ENCODE measurements around the gene IL1RAPL1. TPM values are rescaled to one million over a fixed set of nuclear protein-coding genes. Genes with fewer than 3 reads are reported as not detected.

IL1RAPL1 gene
- total and polyA plus RNA-seq, 2 donors (not counting 3 experiments of a cell fraction or from before 2014, with no cell fraction given) = 0.79 to 1.3 TPM

DNA sequence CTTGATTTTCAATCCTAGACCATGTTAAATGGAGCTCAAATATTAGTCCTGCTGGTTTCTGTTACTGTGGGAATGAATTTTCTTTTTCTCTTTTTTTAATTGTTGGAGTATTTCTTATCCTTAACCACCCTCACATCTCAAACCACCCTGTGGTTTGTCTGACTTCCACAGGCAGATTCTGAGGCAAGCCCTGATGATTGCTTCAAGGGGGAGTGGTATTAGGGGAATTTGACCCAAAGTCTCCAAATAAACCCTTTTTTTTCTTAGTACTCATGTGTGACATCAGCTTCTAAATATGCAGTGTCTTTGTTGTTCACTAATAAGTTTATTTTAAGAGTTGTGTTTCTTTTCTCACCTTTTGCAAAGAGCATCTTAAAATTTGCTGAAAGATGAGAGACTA lies 810.3 kb downstream of the IL1RAPL1 start:
- no peak for DNase-seq (ENCODE audit: low read depth, low spot score)
- Histone ChIP-seq H4K20me1 (replicated peaks; ENCODE audit: control insufficient read depth, extremely low read depth, insufficient read depth, low read length) (no peaks in the 10 kb centered on the region), H3K4me2 (ENCODE audit: insufficient read depth, low read length) (no peak overlapping the region), H2AFZ (ENCODE audit: low read depth, low read length) (no peak overlapping the region), H3K4me1 (ENCODE audit: control insufficient read depth, extremely low read depth, insufficient read depth, low read length) (no peaks in the 10 kb centered on the region), H3K9me3 (replicated peaks; ENCODE audit: control insufficient read depth, insufficient read depth, low read length) (no peaks in the 10 kb centered on the region), H3K4me3 (replicated peaks in 1 of 3; ENCODE audit: insufficient read depth in 1 of 3, low read depth in 1 of 3, low read length in 3 of 3) (no peak overlapping the region), H3K79me2 (ENCODE audit: control insufficient read depth, insufficient read depth, low read length) (no peaks in the 10 kb centered on the region), H3K27me3 (ENCODE audit: control insufficient read depth in 2 of 2, insufficient read depth in 2 of 2, low read length in 2 of 2) (no peaks in the 10 kb centered on the region), H3K36me3 (ENCODE audit: control insufficient read depth in 2 of 2, extremely low read depth in 1 of 2, insufficient read depth in 2 of 2, low read length in 2 of 2) (no peaks in the 10 kb centered on the region), H3K27ac (ENCODE audit: insufficient read depth, low read depth, low read length) (no peak overlapping the region), H3K9ac (replicated peaks; ENCODE audit: extremely low read depth, insufficient read depth, low read length) (no peak overlapping the region), H3K9me1 (replicated peaks; ENCODE audit: control insufficient read depth, extremely low read depth, insufficient read depth, low read length) (no peaks in the 10 kb centered on the region)
- TF ChIP-seq, protein P1, sequence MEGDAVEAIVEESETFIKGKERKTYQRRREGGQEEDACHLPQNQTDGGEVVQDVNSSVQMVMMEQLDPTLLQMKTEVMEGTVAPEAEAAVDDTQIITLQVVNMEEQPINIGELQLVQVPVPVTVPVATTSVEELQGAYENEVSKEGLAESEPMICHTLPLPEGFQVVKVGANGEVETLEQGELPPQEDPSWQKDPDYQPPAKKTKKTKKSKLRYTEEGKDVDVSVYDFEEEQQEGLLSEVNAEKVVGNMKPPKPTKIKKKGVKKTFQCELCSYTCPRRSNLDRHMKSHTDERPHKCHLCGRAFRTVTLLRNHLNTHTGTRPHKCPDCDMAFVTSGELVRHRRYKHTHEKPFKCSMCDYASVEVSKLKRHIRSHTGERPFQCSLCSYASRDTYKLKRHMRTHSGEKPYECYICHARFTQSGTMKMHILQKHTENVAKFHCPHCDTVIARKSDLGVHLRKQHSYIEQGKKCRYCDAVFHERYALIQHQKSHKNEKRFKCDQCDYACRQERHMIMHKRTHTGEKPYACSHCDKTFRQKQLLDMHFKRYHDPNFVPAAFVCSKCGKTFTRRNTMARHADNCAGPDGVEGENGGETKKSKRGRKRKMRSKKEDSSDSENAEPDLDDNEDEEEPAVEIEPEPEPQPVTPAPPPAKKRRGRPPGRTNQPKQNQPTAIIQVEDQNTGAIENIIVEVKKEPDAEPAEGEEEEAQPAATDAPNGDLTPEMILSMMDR (IDR thresholded peaks at IDR 0.05; ENCODE audit: extremely low read depth in 1 of 2, insufficient read depth in 1 of 2, low read depth in 1 of 2, low read length in 2 of 2) = no peak
- TF ChIP-seq MYC (IDR thresholded peaks at IDR 0.05; ENCODE audit: low read depth, low read length) = no peak
- TF ChIP-seq JUN (IDR thresholded peaks at IDR 0.05; ENCODE audit: borderline replicate concordance, insufficient read depth, insufficient read length, low read depth) = no peak
- no peak for TF ChIP-seq EZH2 (IDR thresholded peaks at IDR 0.05; ENCODE audit: borderline replicate concordance, low read depth, low read length, severe bottlenecking)
- no peak for TF ChIP-seq POLR2AphosphoS5 (IDR thresholded peaks at IDR 0.05; ENCODE audit: insufficient read depth, low read depth, low read length)
- TF ChIP-seq GATA2 (IDR thresholded peaks at IDR 0.05; ENCODE audit: insufficient read depth, insufficient read length, low read depth, low read length) = no peak
- TF ChIP-seq, protein P2, sequence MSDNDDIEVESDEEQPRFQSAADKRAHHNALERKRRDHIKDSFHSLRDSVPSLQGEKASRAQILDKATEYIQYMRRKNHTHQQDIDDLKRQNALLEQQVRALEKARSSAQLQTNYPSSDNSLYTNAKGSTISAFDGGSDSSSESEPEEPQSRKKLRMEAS (IDR thresholded peaks at IDR 0.05; ENCODE audit: insufficient read depth, insufficient read length) = no peak
- TF ChIP-seq POLR2A (IDR thresholded peaks at IDR 0.05; ENCODE audit: low read depth, low read length) = no peak
- TF ChIP-seq FOS (IDR thresholded peaks at IDR 0.05; ENCODE audit: borderline replicate concordance, insufficient read depth, low read length) = no peak
- no peak for FAIRE-seq
- intact Hi-C loops (cut with micrococcal nuclease) (no loop called here), dilution Hi-C loops (cut with MboI; ENCODE audit: extremely low pct_ligation_motif_present, low sequenced_read_pairs) (no loop called here)
- BruUV-seq (replicated peaks) = no TSS peak
- CTCF ChIA-PET = no interaction called here
- POLR2A ChIA-PET = no interaction called here

Data from endothelial cell of umbilical vein (primary cell).